GM18511 (cell line): Measurements from ENCODE around the gene FBN1.

ENCODE experiments used
- ATAC-seq: cut with Tn5 transposase; IDR thresholded peaks from one replicate; pipeline ENCODE4 v1.9.1; 2021; ENCODE audit warnings: mild to moderate bottlenecking, moderate library complexity; ENCODE audit not compliant: unreplicated experiment

The FBN1 gene

DNA sequence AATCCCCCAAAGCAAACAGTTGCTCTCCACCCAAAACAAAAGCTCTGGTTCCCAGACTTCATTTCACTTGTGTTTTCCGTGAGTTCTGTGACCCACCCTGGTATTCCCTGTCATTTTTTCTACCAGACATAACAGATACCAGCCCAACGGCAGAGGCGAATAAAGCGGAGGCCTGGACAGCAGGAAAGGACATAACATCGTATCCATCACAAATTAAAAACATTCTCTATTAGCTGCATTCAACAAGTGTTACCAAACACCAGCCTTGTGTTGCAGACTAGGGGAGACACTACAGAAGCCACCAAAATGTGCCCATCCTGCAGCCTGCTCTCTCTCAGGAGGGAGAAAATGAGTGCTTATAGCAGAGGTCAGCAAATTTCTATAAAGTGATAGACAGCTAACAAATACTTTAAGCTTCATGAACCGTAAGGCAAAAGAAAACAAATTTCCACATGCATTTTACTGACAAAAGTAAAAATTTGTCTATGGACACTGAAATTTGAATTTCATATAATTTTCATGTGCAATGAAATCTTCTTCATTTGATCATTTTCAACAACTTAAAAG is 7.1 kb upstream of the FBN1 start:
- ATAC-seq: no peak

- no peak for ATAC-seq
Observed at GRCh38 chr15:48650931-48651330, 5.4 kb upstream of the FBN1 start.

GRCh38 chr15:48647962-48648361 is 2.5 kb upstream of the FBN1 start:
- no peak for ATAC-seq

DNA sequence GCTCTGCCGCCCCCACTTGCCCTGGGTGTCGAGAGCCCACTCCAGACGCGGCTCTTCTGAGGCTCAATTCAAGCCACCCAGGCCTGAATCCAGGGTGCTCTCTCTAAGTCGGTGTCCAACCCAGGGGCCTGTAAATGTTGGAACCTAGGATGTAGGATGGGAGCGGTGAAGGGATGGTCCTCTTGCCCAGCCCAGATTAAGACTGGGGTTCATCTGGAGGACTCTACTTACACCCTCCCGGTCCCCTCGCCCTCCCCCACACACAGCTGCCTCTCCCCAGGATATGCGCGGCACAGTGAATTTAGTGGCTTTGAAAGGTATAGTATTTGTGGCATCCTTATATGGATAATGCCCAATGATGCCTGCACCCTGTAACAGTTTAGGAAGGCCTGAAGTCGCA is 822 bp upstream of the FBN1 start:
- no peak for ATAC-seq

- ATAC-seq: peak; percentile 47
Observed at GRCh38 chr15:48644827-48645557, 517 bp downstream of the FBN1 start.

GRCh38 chr15:48644467-48644826 is 1.1 kb downstream of the FBN1 start:
- ATAC-seq: no peak

DNA sequence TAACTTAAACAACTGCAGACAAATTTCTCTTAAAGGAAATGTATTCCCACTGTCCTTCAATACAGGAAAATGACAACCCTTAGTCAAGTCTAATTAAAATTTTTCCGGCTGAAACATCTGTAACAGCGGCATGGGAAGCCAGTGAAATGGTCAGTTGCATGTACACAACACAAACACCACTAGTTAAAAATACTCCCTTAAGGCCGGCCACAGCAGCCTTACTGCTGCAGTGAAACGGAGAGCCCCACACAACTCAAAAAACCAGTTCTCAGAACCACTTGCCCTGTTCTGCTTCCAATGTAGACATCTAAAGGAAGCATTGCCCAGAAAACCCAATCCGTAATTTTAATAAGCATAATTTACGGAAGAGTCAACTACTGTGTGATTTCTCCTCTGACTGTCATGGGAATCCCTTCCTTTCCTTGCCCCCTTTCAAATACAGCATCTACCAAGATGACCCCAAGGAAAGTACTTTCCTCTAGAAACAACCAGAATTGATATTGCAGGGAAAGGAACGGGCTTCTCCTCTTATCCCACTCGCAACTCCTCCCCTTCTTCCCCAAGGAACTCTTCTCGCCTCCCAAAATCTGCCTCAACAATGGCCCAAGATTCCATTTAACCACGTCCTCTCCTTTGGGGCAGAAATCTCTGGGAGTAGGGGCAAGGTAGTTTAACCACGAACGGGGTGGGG is 1.6 kb downstream of the FBN1 start:
- no peak for ATAC-seq

DNA sequence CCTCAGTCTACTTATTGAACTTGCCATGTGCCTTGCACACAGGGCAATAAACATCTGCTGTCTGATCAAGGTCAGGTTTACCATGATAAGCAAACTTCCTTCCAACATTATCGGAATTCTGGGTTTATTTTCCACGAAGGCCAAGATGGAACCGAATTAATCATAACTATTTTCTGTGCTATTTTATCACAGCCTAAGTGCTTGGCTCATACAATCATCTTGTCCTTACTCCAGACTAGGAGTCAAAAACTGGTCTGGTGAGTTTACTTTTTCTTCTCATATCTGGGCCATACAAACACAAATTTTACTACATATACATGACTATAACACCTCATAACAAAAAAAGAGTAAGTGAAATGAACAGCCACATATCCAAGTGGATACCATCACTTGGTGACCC is 2.3 kb downstream of the FBN1 start:
- ATAC-seq: no peak

GRCh38 chr15:48642795-48643194 is 2.7 kb downstream of the FBN1 start:
- no peak for ATAC-seq

DNA sequence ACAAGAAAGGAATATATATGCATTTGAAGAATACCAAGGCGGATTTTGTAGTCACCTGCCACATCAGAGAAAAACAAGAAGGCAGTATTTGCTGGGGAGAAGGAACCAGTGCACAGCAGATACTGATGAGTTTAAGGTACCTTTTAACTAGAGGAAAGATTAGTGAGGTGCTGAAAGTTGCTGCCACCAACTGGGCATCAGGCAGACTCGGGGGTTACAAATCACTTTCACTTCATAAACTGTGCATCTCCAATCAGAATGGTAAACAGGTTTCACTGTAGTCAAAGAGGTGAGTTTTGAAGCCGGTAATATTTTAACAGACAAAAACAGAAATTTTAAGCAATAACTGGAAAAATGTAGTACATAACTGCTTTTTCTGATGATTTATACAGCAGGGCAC is 4.1 kb downstream of the FBN1 start:
- ATAC-seq: no peak

DNA sequence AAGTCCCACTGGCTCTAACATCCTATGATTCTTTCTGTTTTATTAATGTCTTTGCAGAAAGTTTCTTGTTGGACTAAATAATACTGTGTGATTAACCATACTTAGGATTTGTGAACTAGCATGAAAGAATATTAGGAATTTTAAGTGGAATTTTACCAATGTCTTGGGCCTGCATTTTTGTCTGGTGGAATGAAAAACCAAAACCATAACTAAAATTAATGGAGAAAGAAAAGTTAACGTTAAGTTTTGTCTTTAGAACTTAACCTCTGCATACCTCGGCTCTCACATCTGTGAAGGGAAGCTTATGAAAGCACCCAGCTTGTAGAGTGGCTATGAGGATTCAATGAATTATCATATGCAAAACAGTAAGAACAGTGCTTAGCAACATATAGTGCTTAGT is 6.5 kb downstream of the FBN1 start:
- no peak for ATAC-seq

GRCh38 chr15:48637639-48638038 is 7.9 kb downstream of the FBN1 start:
- no peak for ATAC-seq

DNA sequence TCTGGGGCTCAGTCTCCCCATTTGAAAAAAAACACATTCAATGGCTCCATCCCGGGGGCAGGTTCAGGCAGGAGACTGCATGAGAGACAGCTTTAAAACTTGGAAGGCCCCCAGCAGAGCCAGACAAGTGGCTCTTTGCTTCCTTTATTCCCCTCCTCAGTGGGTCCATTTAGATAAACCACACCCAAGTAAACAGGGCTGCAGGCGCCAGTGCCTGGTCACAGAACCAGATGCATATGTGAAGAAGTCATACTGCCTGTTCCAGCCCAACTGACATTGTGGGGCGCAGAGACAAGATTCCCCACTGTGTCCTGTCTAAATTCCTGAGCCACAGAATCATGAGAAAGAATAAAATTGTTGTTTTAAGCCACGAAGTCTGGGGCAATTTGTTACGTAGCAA is 9.0 kb downstream of the FBN1 start:
- ATAC-seq: no peak

GRCh38 chr15:48634893-48635292 is 10.6 kb downstream of the FBN1 start:
- no peak for ATAC-seq

DNA sequence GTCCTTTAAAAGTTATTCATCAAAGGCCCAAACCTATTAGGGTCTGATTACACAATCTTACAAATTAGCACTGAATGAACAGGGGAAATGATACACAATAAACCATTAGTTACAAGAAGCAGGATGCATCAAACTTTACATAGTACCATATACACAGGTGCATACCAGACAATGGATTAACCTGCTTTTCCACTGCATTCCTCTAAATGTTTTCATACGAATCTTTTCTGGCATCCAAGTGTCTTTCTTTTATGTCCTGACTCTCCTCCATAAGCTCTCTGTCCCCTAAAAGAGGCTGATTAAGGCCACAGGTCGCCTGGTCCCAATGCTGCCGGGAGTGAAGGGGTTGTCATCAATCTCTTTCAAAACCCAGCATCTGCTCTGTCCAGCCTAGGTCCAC is 11.4 kb downstream of the FBN1 start:
- no peak for ATAC-seq

- no peak for ATAC-seq
Observed at GRCh38 chr15:48632651-48633050, 12.9 kb downstream of the FBN1 start.

DNA sequence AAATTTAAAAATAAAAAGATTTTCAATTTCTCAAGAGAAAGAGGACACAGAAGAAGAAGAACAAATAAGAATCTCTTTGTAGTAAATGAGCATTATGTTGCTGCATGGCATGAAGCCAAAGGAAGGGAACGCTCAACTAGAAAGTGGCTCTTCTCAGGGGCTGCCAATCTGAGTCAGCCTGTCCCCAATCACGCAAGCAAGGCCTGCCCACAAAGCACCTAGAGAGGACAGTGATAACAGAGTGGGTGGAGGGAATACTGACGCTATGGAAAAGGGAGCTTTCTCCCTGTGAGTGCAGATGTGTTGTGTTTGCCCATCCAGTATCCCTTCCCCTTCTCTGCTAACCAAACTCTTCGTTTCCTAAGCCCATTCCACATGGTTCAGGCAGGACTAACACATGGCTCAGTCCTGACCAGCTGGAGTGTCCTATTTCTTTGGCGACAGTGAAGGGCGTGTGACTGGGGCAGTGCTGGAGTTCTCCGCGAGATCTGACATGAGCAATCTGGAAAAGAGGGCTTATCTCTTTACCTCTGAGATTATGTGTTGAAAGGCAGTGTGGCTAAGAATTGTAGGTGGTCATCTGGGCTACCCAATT is 14.2 kb downstream of the FBN1 start:
- ATAC-seq: peak; percentile 66

DNA sequence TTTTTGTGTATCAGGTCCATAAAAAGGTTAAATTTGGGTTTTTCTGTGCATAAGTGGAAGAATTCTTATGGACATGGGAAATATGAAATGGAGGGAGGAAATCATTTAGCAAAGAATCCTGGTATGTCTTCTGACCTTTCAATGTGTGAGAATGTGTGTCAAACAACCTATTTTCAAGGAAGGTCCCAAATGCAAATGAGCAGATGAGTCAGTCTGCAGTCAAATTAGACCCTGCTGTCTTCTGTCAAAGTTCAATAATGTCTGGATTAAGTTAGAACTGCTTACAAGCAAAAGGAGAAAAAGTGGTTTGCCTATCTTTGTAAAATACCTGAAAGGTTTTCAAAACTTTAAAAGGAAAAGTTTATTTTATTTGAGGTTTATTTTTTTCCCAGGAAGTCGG is 15.3 kb downstream of the FBN1 start:
- no peak for ATAC-seq

DNA sequence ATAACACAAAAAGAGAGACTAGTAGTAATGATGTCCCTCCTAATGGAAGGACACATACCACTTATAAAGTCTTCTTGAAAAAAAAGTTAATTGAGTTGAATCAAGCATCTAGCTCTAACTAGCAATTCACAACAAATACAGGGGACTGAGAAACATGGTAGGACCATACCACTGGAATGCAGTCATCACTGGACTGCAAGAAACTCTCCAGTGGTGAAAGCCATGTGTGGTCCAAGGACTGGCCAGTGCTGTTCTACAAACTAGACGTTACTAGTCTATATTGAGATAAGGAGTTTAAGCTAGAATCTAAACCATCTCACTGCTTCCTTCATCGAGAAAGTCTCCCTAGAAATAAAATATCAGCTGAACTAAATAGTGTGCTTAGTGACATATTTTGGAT is 16.7 kb downstream of the FBN1 start:
- ATAC-seq: no peak

DNA sequence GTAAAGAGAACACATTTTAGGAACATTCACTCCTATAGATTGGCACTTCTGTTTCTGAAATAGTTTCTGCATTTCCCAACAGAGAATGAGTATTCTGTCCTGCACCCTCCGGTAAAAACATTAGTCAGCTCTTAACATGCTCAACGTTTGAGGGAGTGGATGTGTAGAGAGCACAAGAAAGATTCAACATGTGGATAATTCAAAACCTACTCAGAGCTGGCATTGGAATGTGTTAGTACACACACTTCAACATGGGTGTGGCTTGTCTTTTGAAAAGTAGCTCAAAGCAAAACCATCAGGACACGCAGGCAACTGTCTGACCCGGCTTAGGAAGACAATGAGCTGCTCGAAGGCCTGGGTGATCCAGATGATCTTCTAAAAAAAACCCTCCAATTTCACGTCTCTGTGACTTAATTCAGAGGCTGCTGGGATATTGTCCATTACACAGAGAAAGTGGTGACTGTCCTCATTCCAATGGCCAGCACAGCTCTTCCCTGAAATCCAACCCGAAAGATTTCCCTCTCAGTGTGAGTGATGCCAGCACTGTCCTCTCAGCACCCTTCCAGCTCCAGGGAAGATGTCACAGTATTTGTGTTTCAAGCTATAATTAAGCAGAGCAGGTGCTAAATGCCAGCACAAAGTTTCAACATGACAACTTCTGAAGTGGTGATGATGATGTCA is 18.1 kb downstream of the FBN1 start:
- ATAC-seq: no peak

DNA sequence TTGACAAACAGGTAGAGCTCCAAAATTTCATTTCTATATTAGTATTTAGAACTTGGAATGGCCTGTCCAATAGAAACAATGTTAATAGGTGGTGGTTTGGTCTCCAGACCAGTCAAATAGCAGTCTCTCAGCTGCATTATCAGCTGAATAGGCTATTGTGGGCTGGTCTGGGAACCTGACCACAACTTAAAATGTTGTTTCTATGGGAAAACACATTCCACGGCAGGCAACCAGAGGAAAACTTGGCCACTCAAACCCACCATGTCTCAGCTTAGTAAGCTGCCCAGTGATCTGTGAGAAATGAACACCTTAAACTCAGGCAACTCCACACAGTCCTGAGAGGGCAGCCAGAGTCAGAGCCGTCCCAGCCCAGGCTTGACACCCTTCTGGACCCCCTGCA is 20.4 kb downstream of the FBN1 start:
- ATAC-seq: no peak

DNA sequence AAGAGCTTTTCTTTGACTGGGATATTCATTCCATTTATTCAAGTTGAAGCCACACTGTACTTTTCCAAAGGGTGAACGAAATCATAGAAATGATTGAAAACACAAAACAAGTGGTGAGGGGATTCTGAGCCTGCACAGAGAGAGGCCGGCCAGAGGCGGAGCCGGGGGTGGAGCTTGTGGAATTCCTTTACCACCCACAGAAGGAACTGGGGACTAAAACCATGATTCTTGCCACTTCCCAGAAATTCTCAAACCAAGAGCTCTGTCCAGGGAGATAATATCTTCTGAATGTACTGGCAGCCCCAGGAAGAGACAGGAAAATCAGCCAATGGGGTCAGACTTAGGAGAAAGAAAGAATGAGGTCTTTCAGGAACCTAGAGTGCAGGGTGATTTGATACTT is 20.8 kb downstream of the FBN1 start:
- no peak for ATAC-seq
